DND-41 (cell line): ENCODE measurements around the gene CFL2.

Source experiments
- ATAC-seq: fragments of 200-7000 bp; cut with Tn5 transposase; 3 replicates; pipeline ENCODE4 v1.9.1; 2021; ENCODE audit warnings: low read depth; ENCODE audit not compliant: insufficient read depth
- DNase-seq: peaks from one replicate; pipeline ENCODE4 v3.0.0-alpha.2; 2020
- H2AFZ ChIP-seq: 2 replicates; pipeline ENCODE4 v1.6.0; 2012; ENCODE audit warnings: low read depth, low read length
- H3K27ac ChIP-seq: 2 replicates; pipeline ENCODE4 v1.5.1; 2012; ENCODE audit warnings: low read length, inconsistent platforms
- H3K27me3 ChIP-seq: fragments of 200-600 bp; sonication (generic); 2 replicates; pipeline ENCODE4 v1.6.0; 2012; ENCODE audit warnings: low read length, mild to moderate bottlenecking, inconsistent platforms; ENCODE audit not compliant: insufficient read depth, poor library complexity
- H3K36me3 ChIP-seq: 2 replicates; pipeline ENCODE4 v1.5.1; 2012; ENCODE audit warnings: low read length, inconsistent platforms; ENCODE audit not compliant: insufficient read depth
- H3K4me1 ChIP-seq: 2 replicates; pipeline ENCODE4 v1.5.1; 2012; ENCODE audit warnings: mild to moderate bottlenecking, low read length; ENCODE audit not compliant: insufficient read depth
- H3K4me2 ChIP-seq: 2 replicates; pipeline ENCODE4 v1.6.0; 2012; ENCODE audit warnings: mild to moderate bottlenecking, moderate library complexity, low read length, inconsistent platforms; ENCODE audit not compliant: insufficient read depth
- H3K4me3 ChIP-seq, 2 experiments: fragments of 200-600 bp in 1 of 2; shearing (Covaris generic) in 1 of 2; 2 replicates each; pipeline ENCODE4 v1.5.1; 2012 to 2016; ENCODE audit warnings: inconsistent platforms in 2 of 2, low read length in 2 of 2, mild to moderate bottlenecking in 2 of 2, low read depth in 1 of 2, moderate library complexity in 1 of 2
- H3K79me2 ChIP-seq: 2 replicates; pipeline ENCODE4 v1.6.0; 2012; ENCODE audit warnings: low read length, inconsistent platforms; ENCODE audit not compliant: insufficient read depth
- H3K9ac ChIP-seq: 2 replicates; pipeline ENCODE4 v1.6.0; 2012; ENCODE audit warnings: low read depth, mild to moderate bottlenecking, inconsistent platforms, low read length, moderate library complexity
- H3K9me3 ChIP-seq: 2 replicates; pipeline ENCODE4 v1.5.1; 2012; ENCODE audit warnings: low read length, moderate library complexity, mild to moderate bottlenecking, inconsistent platforms; ENCODE audit not compliant: insufficient read depth, severe bottlenecking
- H4K20me1 ChIP-seq: 2 replicates; pipeline ENCODE4 v1.6.0; 2012; ENCODE audit warnings: low read length; ENCODE audit not compliant: insufficient read depth
- EZH2 ChIP-seq: IDR thresholded peaks from 3 replicates; pipeline ENCODE4 v1.6.1; 2012; ENCODE audit warnings: borderline replicate concordance, low read depth, mild to moderate bottlenecking, moderate library complexity, low read length, inconsistent platforms; ENCODE audit not compliant: severe bottlenecking
- TF ChIP-seq, protein P1 (sequence below): IDR thresholded peaks from 2 replicates; pipeline ENCODE4 v1.5.1; 2012; ENCODE audit warnings: borderline replicate concordance, low read length, moderate library complexity, mild to moderate bottlenecking; ENCODE audit not compliant: poor library complexity, severe bottlenecking; ENCODE audit errors: extremely low read depth

CFL2 gene

DNA sequence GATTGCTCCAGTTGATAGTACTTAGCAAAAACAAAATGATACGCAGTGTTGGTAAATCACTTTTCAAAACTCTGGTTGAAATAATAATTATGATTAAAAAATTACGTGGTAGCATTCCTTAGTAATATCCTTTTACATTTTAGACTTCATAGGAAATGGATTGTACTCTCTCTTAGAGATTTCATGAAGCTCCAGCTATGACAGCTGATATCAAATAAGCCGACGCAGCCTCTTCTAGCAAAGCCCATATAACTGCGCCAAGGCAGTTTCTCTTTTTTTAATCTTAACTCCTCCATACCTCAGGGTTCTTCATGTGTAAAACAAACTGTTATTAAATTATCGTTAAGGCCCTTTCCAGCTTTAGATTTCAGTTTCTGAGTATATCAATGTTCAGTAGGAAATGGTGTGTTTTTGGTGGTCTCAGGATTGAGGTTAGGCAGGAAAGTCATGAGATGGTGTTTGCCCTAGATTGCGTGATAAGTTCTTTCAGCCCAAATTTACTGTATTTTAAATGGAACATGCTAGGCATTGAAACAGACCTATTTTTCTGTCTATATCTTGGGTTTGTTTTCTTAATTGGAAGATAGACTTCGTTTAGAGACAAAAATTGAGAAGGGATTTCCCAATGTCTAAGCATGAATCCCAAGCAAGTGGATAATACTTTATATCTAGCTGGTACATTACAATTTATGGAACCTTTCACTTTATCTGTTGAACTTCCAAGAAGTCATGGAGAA lies 902 bp upstream of the CFL2 start:
- Histone ChIP-seq H3K27ac (no peak overlapping the region), H3K79me2 (peaks cover 9% of the 10 kb centered on the region), H3K36me3 (peaks cover 10% of the 10 kb centered on the region; the same call in 1 of the 2 replicates), H3K27me3 (no peaks in the 10 kb centered on the region), H3K4me2 (peak overlapping the region; percentile 76), H2AFZ (peak overlapping the region; percentile 95), H3K9me3 (no peaks in the 10 kb centered on the region), H3K4me3 (peak overlapping the region; percentile 83 to 84; a peak in 3 of 4 replicates), H3K4me1 (peaks cover 20% of the 10 kb centered on the region), H3K9ac (peak overlapping the region; percentile 85), H4K20me1 (no peaks in the 10 kb centered on the region)
- TF ChIP-seq EZH2: no peak
- TF ChIP-seq, protein P1, sequence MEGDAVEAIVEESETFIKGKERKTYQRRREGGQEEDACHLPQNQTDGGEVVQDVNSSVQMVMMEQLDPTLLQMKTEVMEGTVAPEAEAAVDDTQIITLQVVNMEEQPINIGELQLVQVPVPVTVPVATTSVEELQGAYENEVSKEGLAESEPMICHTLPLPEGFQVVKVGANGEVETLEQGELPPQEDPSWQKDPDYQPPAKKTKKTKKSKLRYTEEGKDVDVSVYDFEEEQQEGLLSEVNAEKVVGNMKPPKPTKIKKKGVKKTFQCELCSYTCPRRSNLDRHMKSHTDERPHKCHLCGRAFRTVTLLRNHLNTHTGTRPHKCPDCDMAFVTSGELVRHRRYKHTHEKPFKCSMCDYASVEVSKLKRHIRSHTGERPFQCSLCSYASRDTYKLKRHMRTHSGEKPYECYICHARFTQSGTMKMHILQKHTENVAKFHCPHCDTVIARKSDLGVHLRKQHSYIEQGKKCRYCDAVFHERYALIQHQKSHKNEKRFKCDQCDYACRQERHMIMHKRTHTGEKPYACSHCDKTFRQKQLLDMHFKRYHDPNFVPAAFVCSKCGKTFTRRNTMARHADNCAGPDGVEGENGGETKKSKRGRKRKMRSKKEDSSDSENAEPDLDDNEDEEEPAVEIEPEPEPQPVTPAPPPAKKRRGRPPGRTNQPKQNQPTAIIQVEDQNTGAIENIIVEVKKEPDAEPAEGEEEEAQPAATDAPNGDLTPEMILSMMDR: no peak
- no peak for DNase-seq
- ATAC-seq: no peak

DNA sequence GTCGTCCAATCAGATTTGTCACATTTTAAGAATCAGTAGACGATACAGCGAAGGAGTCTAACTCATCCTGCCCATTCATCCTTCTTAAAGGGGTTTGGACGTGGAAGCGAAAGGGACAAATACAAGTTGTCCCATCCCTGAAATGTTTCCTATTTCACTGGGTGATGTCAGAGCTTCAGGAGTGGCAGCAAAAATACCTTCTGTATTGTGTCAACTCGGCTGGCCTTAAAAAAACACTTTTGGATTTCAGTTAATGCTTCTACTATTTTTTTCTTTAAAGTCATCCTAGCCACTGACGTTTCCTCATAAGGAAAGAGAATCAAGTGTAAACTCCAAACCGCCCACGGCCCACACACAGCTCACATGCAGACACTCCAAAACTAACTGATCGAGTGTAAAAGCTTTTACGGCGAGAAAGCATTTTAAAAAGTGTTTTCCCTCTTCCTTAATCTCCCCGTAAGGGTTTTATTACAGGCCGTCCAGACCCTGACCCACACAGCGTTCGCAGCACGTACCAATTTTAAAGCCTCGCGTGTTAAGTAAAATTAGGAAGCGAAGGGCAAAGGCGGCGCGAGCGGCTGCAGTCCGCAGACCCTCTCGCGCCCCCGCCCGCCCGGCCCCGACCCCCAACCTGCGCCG lies 593 bp downstream of the CFL2 start:
- ATAC-seq (peak; percentile 28), DNase-seq (peak; percentile 32)
- H3K4me1 ChIP-seq: peaks cover 20% of the 10 kb centered on the region
- peak overlapping the region; percentile 85 for H3K9ac ChIP-seq
- TF ChIP-seq, protein P1: no peak
- no peak for TF ChIP-seq EZH2
- H3K4me3 ChIP-seq: peak overlapping the region; percentile 83 to 84
- H3K79me2 ChIP-seq: peaks cover 9% of the 10 kb centered on the region
- H3K4me2 ChIP-seq: peak overlapping the region; percentile 76
- peaks cover 10% of the 10 kb centered on the region; the same call in 1 of the 2 replicates for H3K36me3 ChIP-seq
- H4K20me1 ChIP-seq: no peaks in the 10 kb centered on the region
- H2AFZ ChIP-seq: peak overlapping the region; percentile 95
- peak overlapping the region; percentile 73 for H3K27ac ChIP-seq
- H3K27me3 ChIP-seq: no peaks in the 10 kb centered on the region
- H3K9me3 ChIP-seq: no peaks in the 10 kb centered on the region

DNA sequence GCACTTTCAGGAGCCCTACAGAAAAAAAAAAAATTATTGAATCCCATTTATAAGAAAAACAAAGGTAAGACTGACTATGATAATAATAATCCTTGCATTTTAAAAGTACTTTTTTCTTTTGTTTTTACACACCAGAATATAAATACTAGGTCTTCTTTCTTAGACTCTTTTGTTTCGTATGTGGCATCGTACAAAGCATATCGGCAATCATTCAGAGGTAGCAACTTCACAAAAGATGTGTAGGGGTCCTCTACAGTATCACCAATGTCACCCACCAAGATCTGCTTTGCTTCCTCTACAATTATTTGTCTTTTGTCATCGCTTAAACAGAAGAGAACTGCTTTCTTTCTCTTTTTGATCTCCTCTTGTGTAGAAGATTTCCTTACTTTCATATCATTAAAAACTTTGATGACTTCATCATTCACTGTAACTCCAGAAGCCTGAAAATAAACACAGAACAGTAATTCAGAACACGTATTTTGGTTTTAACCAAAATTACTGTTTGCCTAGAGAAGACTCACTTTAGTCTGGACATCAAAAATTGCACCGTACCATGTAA lies 1.2 kb downstream of the CFL2 start:
- Histone ChIP-seq H3K36me3 (peaks cover 10% of the 10 kb centered on the region; the same call in 1 of the 2 replicates), H3K9me3 (no peaks in the 10 kb centered on the region), H4K20me1 (no peaks in the 10 kb centered on the region), H3K79me2 (peaks cover 9% of the 10 kb centered on the region), H3K4me1 (peaks cover 20% of the 10 kb centered on the region), H3K4me3 (peak overlapping the region; percentile 83 to 84; a peak in 3 of 4 replicates), H3K4me2 (peak overlapping the region; percentile 76), H3K27me3 (no peaks in the 10 kb centered on the region), H3K27ac (peak overlapping the region; percentile 71; the same call in 1 of the 2 replicates), H3K9ac (peak overlapping the region; percentile 85), H2AFZ (peak overlapping the region; percentile 95)
- DNase-seq (no peak), ATAC-seq (no peak)
- TF ChIP-seq, protein P1: no peak
- TF ChIP-seq EZH2: no peak
